Activated CD8-positive, alpha-beta memory T cell treated with anti-CD3 and anti-CD28 coated beads, Interleukin-2, amount 50 U/mL, for 24 hours (primary cell): ENCODE data around the gene PEX3.
"Not testable (repeated sequence)": the region's sequence is repeated elsewhere in the genome, so short reads cannot be mapped to it uniquely, and the experiment has no call there.

ENCODE experiments used
- DNase-seq: peaks from one replicate; pipeline ENCODE4 v3.0.0-alpha.2; 2020; ENCODE audit errors: extremely low read depth

PEX3 gene

DNA sequence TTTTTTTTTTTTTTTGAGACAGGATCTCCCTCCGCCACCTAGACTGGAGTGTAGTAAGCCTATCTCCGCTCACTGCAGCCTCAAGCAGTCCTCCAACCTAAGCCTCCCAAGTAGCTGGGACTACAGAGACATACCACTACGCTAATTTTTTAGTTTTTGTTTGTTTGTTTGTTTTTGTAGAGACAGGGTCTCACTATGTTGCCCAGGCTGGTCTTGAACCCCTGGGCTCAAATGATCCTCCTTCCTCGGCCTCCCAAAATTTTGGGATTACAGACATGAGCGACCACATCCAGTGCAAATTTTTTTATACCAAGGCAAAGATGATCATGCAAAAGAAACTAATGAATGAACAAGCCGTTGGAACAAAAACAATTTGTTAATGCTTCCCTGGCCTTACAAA is 55.6 kb downstream of the PEX3 start:
- no peak for DNase-seq

DNA sequence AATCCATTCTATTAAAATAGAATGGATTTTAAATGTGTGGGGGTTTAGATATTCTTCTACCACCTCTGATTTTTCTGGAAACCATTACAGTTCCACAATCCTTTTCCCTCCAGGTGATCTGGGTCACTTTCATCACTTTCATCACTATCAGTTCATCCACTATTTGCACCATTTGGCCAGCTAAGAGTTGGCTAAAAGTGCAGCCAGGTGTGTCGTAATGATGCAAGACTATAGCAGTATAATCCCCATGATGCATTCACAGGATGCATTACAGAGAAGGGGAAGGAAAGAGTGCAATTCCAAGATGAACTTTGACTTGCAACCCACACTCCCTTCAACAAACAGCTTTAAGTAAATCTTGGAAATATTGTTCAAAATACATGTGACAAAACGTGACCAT is 56.0 kb downstream of the PEX3 start:
- DNase-seq, result no peak

GRCh38 chr6:143507358-143508145 is 56.9 kb downstream of the PEX3 start:
- DNase-seq, result no peak

DNA sequence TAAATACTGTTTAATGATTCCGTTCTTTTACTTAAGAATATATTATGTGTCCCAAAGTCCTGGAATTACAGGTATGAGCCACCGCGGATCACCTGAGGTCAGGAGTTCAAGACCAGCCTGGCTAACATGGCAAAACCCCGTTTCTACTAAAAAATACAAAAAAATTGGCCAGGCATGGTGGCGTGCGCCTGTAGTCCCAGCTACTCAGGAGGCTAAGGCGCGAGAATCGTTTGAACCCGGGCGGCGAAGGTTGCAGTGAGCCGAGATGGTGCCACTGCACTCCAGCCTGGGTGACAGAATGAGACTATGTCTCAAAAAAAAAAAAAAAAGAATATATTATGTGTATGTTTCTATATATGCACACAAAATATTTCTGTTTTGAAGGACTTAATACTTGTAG is 59.7 kb downstream of the PEX3 start:
- not testable (repeated sequence) for DNase-seq

DNA sequence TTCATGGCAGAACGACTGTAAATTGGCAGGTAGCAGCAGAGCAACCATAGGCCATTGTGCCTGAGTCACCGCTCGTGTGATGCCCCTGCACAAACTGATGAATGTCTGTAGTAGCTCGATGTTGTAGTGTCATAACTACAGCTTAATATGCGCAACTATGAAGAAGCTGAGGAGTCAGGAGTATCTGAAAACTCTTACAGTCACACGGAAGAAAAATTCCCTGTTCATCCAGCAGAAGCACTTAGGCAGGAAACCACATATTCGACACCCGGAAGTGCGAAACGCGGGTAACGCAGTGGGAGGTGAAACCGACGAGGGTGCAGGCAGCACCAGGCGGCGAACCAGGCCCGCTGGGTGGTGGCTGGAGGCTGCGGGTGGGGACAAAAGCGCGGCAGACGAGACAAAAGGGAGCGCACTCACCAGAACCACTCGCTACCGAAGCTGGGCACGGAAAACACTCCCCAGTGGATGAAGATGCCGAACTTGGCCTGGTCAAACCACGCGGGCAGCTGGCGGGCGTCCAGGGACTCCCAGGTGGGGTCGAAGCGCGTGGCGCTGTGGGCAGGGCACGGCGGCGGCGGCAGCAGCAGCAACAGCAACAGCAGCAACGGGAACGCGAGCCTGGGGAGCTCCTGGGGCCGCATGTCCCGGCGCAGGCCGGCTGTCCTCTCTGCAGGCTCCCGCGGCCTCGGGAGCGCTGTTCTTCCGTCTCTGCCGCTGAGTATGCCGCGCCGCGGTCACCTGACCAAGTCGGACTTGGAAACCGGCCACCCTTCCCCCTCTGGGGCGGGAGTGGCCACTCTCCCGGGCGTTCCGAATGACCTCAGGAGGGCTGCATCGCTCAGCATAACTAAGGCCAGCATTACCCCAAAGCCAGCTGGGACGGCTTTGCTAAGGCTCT is 60.6 kb downstream of the PEX3 start, which contains the start of gene FUCA2:
FUCA2 (minus strand) TSS at position 730 of the 901 bp plus-strand sequence; CDS start at position 644, 86 bp downstream.
- peak; percentile 49 for DNase-seq

DNA sequence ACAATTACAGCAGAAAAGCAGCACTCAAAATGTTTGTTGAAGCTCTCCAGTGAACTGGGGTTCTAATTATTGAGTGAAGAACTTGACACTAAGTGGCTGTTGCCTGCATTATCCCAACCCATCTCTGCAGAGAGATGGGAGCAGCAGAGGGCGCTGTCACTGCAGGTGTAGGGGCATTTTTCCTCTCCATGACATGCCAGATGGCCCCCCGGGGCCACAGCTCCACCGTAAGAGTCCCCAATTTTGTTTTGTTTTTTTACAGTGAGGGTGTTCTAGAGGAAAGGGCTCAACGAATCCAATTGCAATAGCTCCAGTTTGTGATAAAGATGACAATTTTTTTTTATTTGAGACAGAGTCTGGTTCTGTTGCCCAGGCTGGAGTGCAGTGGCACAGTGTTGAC is 62.8 kb downstream of the PEX3 start:
- no peak for DNase-seq

DNA sequence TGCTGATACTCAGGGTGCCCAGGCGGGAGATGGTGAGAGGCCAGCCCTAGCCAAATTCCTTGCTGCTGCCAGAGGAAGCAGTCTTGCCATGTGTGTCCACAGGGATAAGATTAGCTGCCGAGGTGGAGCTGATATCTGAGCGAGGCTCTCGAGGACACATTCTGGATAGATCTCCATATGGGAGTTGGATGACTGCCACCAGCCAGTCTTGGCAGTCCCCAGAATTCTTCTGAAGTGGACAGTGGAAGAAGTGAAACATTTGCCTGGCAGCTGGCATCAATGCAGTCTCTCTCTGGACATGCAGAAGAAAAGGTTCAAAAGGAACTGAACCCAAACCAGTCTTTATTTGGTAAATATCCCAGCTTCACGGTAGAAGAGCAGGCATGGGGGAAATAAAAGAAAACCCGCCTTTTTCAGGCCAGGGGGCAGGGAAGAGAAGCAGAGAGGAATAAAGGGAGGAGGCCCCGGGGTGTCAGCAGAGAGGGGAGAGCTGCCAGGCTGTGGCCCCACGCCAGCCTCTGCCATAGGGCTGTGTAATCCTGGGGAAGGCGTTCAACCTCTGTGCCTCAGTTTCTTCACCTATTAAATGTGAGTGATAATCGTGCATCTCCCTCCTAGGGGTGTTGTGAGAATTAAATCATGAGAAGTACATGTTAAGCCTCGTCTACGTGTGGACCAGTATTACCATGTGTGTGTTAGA is 64.6 kb downstream of the PEX3 start:
- no peak for DNase-seq

DNA sequence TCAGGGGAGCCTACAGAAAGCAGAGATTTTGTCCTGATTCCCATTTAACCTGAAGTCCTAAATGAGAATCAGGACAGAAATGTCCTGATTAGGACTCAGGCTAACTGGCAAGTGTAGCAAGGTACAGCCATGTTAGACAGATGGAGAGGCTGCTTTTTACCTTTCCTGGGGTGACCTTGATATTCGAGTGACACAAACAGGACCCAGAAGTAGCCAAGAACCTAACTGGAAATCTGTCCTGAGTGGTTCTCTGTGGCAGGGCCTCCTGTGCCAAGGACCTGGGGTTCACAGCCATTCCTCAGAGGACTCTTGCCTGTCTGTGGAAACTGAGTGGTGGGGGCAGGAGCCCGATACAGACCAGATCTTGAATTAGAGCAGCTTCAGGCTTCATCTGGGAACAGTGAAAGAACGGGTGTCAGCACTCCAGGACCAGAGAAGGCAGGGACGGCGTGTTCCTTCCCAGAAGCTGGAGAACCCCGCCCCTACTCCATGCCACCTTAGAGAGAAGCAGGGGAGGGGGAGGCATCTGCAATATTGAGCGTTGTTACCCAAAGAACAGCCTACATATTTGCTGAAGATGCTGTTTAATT is 65.3 kb downstream of the PEX3 start:
- no peak for DNase-seq

- no peak for DNase-seq
Observed at GRCh38 chr6:143516690-143517446, 66.3 kb downstream of the PEX3 start.

DNA sequence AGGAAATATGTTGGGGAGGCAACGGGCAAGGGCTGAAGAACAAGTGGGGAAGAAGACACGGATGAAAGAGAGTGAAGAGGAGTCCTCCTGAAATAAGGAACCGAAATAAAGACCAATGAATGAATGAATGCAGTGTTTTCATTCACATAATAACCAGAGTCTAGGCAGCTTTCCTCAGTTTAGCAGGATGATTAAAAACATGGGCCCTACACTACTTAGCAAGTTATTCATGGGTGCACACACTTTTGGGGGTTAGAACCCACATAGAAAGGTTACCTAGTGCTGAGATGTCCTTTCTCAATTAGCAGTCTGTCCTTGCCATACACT is 66.8 kb downstream of the PEX3 start:
- DNase-seq, result no peak

DNA sequence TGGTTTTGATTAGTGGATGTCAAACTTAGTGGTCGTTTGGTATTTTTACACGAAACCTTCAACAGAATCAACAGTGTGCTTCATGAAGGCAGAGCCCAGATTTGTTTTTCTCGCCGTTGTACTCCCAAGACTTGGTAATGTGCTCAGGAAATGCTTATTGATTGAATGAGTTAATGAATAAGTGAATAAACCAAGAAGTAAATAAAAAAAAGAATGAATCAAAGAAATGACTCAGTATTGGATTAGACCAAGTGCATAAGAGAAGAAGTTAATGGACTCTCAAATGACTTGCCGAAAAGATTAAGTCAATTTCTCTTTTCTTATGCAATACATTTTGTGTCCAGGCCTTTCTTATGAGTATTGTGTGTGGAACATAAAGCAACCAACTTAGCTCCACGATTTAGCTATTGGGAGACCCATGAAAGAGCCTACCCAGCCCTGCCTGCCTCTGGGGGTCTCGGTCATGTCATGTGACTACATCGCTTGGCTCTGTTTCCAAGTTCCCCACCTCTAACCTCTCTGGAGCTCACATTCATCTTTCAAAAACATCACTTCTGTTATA is 71.5 kb downstream of the PEX3 start:
- DNase-seq, result no peak

GRCh38 chr6:143525356-143525755 is 74.8 kb downstream of the PEX3 start:
- DNase-seq, result no peak

GRCh38 chr6:143527677-143528076 is 77.1 kb downstream of the PEX3 start:
- DNase-seq, result no peak

DNA sequence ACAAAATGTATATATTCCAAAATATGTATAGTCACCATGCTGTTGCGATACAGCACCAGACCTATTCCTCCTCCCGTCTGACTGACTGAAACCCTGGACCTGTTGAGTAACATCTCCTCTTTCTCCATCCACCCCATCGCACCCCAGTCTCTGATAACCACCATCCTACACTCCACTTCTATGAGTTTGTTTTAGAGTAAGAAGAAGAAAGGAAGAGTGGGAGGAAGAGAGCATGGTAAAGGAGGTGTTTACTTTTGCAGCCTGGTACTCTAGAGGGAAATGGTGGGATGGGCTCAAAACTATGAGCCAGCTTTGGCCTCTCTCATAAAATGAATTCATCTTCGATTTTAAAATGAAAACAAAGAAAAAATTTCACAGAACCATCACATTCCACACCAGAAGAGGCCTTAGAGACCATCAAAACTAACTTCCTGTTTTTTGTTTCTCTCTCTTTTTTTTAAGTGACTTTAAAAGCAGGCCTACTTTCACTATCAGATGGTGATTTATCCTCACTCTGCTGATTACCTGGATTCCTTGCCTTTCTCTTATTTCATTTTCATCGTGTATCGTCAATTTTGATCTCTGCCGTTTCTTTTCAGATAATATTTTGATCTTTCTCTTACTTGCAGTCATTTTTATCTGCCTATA is 77.7 kb downstream of the PEX3 start:
- DNase-seq, result no peak

GRCh38 chr6:143529095-143529494 is 78.5 kb downstream of the PEX3 start:
- no peak for DNase-seq

GRCh38 chr6:143531720-143532499 is 81.3 kb downstream of the PEX3 start:
- no peak for DNase-seq

DNA sequence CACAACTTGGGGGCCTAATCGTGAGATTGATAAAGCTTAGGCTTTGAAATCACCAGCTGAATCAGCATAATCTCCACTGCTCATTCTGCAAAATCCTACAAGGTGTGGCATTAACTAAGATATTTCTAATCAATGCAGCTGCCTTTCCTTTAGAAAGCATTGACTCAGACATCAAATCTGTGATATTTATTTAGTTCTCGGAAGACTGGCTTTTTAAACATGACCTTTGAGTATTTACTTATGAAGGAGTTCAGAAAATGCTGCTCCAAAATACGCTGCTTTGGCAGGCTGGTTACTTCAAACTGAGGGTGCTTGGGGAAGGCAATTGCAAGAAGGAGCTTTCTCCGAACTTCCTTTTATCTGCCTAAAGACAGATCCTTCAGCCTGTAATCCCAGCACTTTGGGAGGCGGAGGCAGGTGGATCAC is 84.6 kb downstream of the PEX3 start:
- no peak for DNase-seq

DNA sequence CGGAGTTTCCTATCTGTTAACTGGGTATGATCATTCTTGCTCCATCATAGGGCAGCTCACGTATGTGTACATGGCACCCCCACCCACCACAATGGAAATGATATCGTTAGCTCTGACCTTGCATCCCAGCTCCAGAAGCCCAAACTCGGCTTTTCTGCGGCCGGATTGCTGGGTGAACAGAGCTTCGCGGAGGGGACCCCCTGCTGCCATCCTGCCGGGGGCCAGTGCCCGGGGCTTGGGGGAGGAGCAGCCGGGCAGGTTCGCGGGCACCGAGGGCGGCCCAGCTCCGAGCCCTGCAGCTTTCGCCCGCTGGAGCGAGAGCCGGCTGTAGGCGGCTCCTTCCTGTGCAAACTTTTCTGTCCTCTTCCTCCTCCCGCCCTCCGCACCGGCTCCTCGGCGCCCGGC is 85.9 kb downstream of the PEX3 start:
- DNase-seq, result no peak

- no peak for DNase-seq
Observed at GRCh38 chr6:143536866-143537691, 86.5 kb downstream of the PEX3 start.
